ENCODE results near the gene PRG3. TPM values are rescaled to one million over a fixed set of nuclear protein-coding genes. Genes with fewer than 3 reads are reported as not detected.
A peak's percentile ranks its signal among the peaks of the same experiment; 100 is the strongest.
"Not testable (repeated sequence)": the region's sequence is repeated elsewhere in the genome, so short reads cannot be mapped to it uniquely, and the experiment has no call there.

Gene PRG3
- total RNA-seq, 2 donors from 2014 or later, result not detected

GRCh38 chr11:57348052-57348451 lies 32.9 kb downstream of the PRG3 start:
- DNase-seq (ENCODE audit: low spot score), result peak; percentile 72
- intact Hi-C loops (cut with DNase I), result loop anchor here in 1 of 2 donors (5.0 kb wide), 1 partner anchor 134 kb away; no protein-coding TSS in a partner anchor

- intact Hi-C loops (cut with DNase I), result loop anchor here in 1 of 2 donors (5.0 kb wide), 1 partner anchor 135 kb away; no protein-coding TSS in a partner anchor
- peak; percentile 57 for DNase-seq (ENCODE audit: low spot score)
Observed at GRCh38 chr11:57347336-57347735, 33.6 kb downstream of the PRG3 start.

GRCh38 chr11:57345555-57346211 lies 35.3 kb downstream of the PRG3 start:
- intact Hi-C loops (cut with DNase I), result loop anchor here in 1 of 2 donors (5.0 kb wide), 1 partner anchor 137 kb away; no protein-coding TSS in a partner anchor
- DNase-seq (ENCODE audit: low spot score), result peak; percentile 80

GRCh38 chr11:57344826-57345225 lies 36.1 kb downstream of the PRG3 start:
- intact Hi-C loops (cut with DNase I), result loop anchor here in 1 of 2 donors (5.0 kb wide), 1 partner anchor 137 kb away; no protein-coding TSS in a partner anchor
- peak; percentile 67 for DNase-seq (ENCODE audit: low spot score)

- intact Hi-C loops (cut with DNase I), result no loop called here
- DNase-seq (ENCODE audit: low spot score), result no peak
Observed at GRCh38 chr11:57343825-57344224, 37.1 kb downstream of the PRG3 start.

GRCh38 chr11:57342702-57343101 lies 38.2 kb downstream of the PRG3 start:
- intact Hi-C loops (cut with DNase I), result no loop called here
- DNase-seq (ENCODE audit: low spot score), result peak; percentile 45

- peak; percentile 59 for DNase-seq (ENCODE audit: low spot score)
- intact Hi-C loops (cut with DNase I), result no loop called here
Observed at GRCh38 chr11:57341250-57341808, 39.6 kb downstream of the PRG3 start.

- DNase-seq (ENCODE audit: low spot score), result peak; percentile 78
- intact Hi-C loops (cut with DNase I), result no loop called here
Observed at GRCh38 chr11:57340039-57340615, 40.8 kb downstream of the PRG3 start.

GRCh38 chr11:57339328-57339727 lies 41.6 kb downstream of the PRG3 start:
- intact Hi-C loops (cut with DNase I), result no loop called here
- DNase-seq (ENCODE audit: low spot score), result peak; percentile 16

GRCh38 chr11:57338142-57338541 lies 42.8 kb downstream of the PRG3 start, which contains the start of gene P2RX3:
Gene P2RX3, plus strand, starts transcription at chr11:57338352. Its CDS starts 199 bp downstream, at chr11:57338551.
- intact Hi-C loops (cut with DNase I), result no loop called here
- DNase-seq (ENCODE audit: low spot score), result peak; percentile 47

- peak; percentile 52 for DNase-seq (ENCODE audit: low spot score)
- intact Hi-C loops (cut with DNase I), result not testable (repeated sequence)
Observed at GRCh38 chr11:57336856-57337255, 44.1 kb downstream of the PRG3 start.

GRCh38 chr11:57336111-57336666 lies 44.8 kb downstream of the PRG3 start:
- peak; percentile 45 for DNase-seq (ENCODE audit: low spot score)

GRCh38 chr11:57335343-57336110 lies 45.4 kb downstream of the PRG3 start, which contains the start of gene SSRP1:
Gene SSRP1, minus strand, starts transcription at chr11:57335892. Its CDS starts 771 bp downstream, at chr11:57335121.
- intact Hi-C loops (cut with DNase I), result no loop called here
- DNase-seq (ENCODE audit: low spot score), result peak; percentile 97

More at GRCh38 chr11:57336111-57336666, 44.8 kb downstream of the PRG3 start:
- intact Hi-C loops (cut with DNase I), result no loop called here

- DNase-seq (ENCODE audit: low spot score), result no peak
- intact Hi-C loops (cut with DNase I), result no loop called here
Observed at GRCh38 chr11:57335023-57335342, 46.0 kb downstream of the PRG3 start.

GRCh38 chr11:57332694-57333440 lies 48.1 kb downstream of the PRG3 start:
- intact Hi-C loops (cut with DNase I), result no loop called here
- peak; percentile 78 for DNase-seq (ENCODE audit: low spot score)

GRCh38 chr11:57331720-57332119 lies 49.2 kb downstream of the PRG3 start:
- intact Hi-C loops (cut with DNase I), result no loop called here
- peak; percentile 60 for DNase-seq (ENCODE audit: low spot score)

- peak; percentile 34 for DNase-seq (ENCODE audit: low spot score)
- intact Hi-C loops (cut with DNase I), result no loop called here
Observed at GRCh38 chr11:57330029-57330428, 50.9 kb downstream of the PRG3 start.

- no peak for DNase-seq (ENCODE audit: low spot score)
- intact Hi-C loops (cut with DNase I), result loop anchor here in 1 of 2 donors (10.0 kb wide), 1 partner anchor 337 kb away; the partner anchor contains the start of gene ZDHHC5
Observed at GRCh38 chr11:57327721-57328120, 53.2 kb downstream of the PRG3 start.

Measured in posterior vena cava (tissue), 2 donors.